GM21526 (cell line): ENCODE results near the gene TMEM135.
"Not testable (repeated sequence)": the region's sequence is repeated elsewhere in the genome, so short reads cannot be mapped to it uniquely, and the experiment has no call there.

Experiments
- ATAC-seq: cut with Tn5 transposase; IDR thresholded peaks from one replicate; pipeline ENCODE4 v1.9.1; 2021; ENCODE audit warnings: moderate library complexity; ENCODE audit not compliant: unreplicated experiment, low FRiP score

Gene TMEM135

DNA sequence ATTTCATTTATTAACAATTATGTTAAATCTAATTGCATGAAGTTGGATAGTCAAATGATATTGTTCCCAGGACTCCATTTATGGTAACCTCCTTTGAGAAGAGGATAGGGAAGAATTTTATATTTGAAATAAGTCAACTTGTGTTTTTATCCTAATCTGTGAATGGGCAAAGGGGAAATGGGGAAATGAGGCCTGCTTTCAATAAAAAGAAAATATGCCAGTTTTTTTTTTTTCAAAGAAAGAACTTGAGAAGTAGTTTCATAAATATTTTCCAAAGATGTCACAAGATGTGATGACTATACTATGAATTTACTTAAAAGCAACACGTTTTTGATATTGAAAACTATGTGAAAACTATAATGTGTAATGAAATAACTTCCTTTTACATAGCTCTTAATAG is 201.8 kb downstream of the TMEM135 start:
- ATAC-seq: no peak

DNA sequence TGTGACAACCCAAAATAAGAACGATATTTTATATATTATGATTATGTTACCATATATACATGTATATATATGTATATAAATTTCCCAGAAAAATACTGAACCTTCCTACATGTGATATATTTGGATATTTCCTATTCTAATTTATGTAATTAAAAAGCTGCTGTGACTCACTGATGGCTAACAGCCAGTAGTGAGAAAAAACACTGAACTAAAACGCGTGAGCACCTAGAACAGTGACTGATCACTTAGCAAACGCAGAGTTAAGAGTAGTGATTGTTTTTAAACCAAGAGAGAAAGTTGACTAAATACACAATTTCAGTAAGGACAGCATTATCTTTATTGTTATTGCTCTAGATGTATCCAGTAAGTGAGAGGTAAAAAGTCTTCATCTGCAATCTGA is 213.8 kb downstream of the TMEM135 start:
- no peak for ATAC-seq

DNA sequence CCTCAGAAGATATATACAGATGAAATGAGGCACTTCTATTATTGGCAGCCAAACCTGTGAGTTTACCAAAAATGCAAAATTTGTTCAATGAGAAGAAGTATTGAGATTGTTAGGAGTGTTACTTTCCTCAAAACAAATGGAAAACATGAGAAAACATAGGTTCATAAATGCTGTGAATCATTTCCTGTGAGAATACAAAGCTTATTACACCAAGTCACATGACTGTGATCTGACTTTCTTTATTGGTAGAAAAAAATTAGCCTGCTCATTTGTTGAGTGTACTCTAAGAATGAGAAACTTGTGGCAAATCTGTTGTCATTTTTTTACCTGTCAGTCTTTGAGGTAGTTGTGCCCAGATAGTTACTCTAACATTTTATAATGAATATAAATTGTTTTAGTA is 215.1 kb downstream of the TMEM135 start:
- ATAC-seq: no peak

DNA sequence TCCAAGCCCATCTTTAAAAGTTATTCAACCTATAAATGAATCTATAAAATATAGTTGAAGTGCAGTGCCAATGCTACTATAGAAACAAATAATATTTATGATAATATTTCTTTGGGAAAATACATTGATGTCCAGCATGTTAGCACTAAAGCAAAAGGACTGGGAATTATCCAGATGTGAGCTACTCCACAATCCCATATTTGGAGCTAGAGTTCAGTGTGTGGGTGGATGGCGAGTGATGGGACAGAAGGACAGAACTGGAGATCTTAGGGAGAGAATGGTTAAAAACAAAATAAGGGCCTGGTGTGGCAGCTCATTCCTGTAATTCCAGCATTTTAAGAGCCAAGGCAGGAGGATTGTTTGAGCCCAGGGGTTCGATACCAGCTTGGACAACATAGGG is 216.8 kb downstream of the TMEM135 start:
- ATAC-seq: no peak

DNA sequence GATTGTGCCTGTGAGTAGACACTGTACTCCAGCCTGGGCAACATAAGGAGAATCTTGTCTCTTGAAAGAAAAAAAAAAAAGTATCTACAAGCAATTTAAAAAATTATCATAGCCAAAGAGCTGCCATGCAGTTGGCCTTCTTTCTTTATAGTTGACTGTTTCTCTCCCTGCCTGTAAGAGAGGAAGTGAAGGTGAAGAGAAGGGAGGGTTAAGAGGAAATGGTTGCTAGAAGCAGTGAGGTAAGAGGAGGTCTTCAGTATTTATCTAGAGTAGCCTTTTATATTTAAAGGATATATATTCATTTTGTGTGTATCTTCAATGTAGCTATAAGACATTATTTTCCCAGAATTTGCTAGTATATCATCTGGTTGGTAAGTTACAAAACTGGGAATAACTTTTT is 217.9 kb downstream of the TMEM135 start:
- no peak for ATAC-seq

DNA sequence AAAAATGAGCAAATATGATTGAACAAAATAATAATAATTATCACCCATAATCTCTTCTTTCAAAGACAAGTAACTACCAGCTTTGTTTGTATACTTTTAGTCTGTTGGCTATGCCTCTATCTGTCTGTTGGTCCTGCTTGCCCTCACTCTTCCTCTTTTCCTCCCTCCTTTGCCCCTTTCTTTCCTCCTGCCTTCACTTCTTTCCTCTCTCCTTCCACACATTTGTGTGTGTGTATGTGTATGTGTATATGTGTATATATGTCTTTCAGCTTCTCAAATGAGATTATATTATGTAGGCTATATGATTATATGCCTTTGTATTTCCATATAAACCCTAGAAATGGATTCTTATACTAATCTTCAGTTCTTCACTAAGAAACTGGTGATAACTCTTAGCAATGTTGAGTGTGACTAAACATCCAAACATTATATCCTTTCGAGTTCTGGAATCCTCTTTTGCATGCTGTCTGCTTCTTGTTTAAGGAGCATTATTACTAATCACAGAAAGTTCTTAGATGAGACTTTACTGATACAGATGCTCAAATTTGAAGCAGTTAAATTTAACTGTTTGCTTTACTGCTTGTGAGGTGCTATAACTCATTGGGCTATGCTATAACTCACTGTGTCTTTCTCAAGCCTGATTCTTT is 219.1 kb downstream of the TMEM135 start:
- ATAC-seq: no peak

DNA sequence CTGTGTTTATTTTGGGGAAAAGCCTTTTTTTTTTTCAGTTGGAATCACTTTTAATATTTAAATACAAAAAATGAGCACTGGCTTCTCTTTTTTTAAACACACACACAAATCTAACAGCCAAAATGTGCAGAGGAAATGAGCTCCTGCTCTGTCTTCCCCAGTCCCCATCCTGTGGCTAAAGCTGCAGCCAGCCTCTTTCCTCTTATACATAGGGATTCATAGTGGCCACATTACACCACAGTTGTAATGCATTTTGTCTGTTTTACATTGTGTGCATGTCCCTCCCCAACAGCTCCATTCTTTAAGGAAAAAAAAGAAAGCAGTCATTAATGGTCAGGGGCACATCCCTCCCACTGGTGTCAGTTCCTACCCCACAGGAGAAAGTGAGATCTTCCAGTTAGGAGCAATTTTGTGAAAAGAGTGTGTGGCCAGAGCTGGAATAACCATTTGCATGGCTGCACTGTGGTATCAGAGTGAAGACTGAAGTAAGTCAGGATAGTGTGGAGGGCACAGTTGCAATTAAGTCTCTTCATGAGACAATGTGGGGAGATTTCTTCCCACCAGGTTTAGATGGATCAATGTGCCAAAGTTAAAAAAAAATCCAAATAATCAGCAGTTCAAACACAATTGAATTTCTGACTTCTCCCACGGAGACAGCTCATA is 220.6 kb downstream of the TMEM135 start:
- ATAC-seq: no peak

DNA sequence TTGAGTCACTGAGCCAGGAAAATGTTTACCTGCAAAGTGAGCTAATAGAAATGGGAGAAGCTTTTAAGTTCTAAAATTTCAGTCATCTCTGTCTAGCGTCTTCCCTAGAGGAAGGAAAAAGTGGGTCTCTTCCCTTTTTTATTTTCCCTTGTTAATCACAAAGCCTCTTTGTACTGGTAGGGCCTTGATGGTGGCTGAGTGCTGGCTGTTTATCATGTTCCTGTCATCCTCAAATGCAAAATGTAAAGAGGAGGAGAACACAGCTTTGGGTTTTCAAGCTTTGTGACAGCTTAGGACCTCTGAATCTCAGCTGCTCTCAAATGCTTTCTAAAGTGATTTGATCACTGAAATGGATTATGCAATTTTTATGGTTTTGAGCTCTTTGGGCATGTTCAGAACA is 222.0 kb downstream of the TMEM135 start:
- no peak for ATAC-seq

DNA sequence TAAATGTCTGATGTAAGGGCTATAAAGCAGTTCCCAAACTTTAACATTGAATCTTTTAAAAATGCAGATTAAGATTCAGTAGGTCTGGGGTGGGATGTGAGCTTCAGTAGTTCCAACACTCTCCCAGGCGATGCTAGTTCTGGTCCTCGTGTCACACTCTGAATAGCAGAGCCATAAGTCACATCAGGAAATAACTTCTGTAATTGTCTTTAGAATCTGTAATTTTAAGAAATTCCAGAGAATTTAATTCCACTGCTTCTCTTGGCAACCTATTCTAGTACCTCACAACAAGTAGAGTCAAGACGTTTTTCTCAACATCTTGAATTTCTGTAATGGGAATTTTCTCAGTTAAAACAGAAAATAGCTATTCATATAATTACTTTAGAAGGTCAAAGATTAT is 223.1 kb downstream of the TMEM135 start:
- no peak for ATAC-seq

DNA sequence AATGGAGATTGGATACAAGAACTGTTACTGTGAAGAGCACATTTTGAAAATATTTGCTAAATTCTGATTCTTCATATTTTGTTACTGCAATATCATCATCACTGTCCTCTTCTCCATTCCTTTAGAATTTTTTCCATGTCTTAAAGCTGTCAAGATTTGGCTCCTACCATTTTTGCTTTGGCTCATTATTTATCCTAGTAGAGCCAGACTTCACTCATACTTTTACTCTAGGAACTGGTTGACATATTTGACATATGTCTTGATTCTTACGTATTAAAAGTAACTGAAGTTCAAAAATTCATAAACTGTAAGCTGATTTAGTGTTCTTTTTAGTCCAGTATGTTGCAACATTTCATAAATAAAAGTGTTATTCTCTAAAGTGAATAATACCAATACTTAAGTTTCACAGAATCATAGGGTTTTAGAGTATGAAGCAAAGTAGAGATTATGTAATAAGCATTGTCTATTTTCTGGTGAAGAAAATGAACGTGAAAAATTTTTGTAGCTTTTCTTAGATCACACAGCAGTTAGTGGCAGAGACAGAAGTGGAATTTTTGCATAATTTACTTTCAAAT is 225.6 kb downstream of the TMEM135 start:
- no peak for ATAC-seq

DNA sequence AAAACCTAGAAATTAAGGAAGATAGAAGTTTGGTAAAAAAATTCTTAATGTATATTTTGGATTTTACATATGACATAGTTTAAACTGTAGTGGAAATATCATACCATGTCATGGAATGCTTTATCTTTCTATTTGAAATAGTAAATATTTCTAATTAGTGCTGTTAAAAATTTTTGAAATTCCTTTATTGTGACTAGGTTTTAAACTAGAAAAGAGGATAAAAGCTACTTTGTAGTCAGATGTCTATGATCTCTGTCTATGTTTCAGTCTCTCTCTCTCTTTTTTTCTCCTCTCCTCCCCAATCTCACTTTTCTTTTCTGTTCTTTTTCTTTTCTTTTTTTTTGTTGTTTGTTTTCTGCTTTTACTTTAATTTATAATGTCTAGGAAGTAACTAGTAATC is 226.2 kb downstream of the TMEM135 start:
- ATAC-seq: no peak

DNA sequence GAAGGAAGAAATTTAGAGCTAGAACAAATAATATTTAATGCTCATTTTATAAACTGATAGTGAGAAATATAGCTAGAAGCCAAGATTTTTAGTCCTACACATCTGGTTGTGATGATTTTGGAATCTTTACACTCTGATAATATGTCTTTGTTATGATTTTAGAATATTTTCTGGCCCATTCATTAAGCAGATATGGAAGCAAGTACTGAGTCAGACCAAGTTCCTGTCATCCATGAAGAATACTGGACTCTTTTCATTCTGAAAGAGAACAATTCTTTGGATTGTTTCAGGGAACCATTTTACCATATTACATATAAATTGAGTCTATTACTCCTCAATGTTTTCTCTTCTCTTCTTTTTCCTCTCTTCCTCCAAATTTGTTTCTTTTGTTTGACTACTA is 227.4 kb downstream of the TMEM135 start:
- no peak for ATAC-seq

DNA sequence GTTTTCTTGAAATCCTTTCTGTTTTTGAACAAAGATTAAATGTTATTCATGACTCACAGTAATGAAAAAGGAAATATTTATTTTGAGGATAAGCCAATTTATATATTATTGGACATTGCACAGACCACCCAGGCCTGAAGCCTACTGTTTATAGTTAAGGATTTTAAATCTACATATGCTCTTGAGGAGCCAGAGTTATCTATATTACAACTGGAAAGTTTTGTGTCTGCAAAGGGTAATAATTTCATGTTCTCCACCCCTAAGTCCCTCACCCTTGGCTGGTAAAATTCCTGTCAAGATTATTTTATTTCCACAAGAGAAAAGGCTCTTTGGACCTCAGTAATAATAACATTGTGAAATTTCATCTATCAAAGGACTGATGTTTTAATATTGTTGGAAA is 228.2 kb downstream of the TMEM135 start:
- no peak for ATAC-seq

DNA sequence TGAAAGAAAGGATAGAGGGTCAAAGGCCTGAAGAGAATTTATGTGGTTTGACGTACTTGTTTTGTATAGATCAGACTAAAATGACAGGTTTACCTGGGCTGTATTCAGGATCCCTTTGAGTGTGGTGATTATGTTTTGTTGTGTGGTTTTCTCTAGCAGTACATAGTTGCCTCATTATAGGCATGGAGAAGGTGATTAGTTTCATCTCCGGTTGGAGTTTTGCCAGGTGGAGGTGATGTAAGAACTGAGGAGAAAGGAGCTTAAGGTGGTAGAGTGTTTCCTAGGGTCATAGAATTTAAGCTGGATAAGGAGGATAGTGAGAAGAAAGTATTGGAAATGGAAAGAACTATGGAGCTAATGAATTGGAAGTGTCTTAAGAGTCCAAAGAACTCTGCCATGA is 229.0 kb downstream of the TMEM135 start:
- no peak for ATAC-seq

DNA sequence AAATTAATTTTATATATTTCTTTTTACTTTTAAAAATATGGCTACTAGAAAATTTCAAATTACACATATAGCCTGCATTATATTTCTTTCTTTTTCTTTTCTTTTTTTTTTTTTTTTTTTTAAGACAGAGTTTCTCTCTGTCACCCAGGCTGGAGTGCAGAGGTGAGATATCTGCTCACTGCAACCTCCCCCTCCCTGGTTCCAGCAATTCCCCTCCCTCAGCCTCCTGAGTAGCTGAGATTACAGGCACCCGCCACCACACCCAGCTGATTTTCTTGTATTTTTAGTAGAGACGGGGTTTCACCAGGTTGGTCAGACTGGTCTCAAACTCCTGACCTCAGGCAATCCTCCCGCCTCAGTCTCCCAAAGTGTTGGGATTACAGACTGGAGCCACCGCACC is 234.2 kb downstream of the TMEM135 start:
- ATAC-seq: not testable (repeated sequence)

DNA sequence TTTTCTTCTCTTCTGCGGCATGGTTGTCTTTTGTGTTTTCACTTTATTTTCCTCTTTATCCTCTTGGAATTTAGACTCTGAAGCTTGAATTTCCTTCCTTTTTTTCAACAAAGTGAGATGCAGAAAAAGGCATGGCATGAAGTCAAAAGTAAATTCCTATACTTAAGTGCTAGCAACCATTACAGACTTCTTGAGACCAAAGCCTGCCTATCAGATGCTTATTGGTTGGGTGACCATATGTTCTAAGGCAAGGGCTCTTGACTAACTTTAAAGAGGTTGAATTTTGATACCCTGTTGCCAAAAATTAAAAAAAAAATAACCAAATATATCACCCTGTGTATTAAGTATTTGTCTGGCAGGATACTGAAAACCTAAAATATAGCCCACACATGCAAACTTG is 237.4 kb downstream of the TMEM135 start:
- no peak for ATAC-seq

DNA sequence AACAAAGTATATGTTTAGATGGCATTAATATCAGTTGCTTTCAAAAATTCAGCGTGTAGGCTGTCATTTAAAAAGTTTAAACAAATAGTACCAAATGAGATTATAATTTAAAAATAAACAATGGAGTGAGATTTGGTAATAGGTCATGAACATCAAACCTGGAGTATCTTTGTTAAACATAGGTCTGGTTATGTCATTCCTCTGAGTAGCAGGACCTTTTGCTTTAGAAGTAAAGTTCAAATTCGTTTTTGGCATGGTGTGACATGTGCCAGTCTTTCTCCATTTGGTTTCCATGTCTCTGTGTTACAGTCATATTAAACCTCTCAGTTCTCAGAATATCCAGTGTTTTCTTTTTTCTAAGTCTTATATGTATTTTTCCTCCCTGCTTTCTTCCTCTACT is 242.4 kb downstream of the TMEM135 start:
- ATAC-seq: no peak

DNA sequence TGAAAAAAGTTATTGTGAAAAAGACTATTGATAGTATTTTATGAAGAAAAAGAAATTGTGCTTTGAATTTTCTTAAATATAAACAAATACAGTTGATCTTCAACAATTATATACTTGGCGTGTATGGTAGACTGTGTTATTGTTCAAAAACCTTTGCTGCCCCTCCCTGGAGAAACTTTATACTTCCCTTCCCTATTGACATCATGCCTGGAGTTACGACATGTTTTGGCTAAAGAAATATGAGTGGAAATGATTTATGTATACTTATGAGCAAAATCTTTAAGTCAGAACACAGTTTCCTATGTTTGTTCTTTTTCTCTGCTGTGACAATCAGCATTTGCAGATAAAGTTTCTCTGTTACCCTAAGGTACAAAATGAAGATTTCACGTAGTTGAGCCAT is 243.8 kb downstream of the TMEM135 start:
- no peak for ATAC-seq

DNA sequence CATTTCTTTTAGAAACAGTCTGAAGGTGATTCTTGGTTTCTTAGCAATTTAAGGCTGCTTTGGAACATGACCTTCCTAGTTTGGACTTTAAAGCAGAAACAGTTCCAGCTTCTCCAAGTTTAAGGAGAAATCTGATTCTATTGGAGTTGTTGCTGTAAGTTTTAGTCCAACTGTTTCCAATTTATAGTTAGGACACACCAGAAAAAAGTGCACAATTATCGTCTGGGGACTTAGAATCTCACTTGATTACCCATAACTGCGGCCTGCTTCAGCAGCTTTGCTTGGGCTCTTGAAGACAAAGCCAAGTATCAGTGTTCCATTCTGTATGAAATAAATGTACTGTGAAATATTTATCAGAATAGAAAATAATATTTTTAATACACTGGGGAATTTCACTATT is 246.6 kb downstream of the TMEM135 start:
- ATAC-seq: no peak

DNA sequence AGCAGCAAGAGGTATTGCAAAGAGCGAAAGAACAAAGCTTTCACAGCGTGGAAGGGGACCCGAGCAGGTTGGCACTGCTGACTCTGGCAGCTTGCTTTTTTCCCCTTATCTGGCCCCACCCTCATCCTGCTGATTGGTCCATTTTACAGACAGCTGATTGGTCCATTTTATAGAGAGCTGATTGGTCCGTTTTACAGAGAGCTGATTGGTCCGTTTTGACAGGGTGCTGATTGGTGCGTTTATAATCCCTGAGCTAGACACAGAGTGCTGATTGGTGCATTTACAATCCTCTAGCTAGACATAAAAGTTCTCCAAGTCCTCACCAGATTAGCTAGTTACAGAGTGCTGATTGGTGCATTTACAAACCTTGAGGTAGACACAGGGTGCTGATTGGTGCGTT is 247.9 kb downstream of the TMEM135 start:
- ATAC-seq: not testable (repeated sequence)

DNA sequence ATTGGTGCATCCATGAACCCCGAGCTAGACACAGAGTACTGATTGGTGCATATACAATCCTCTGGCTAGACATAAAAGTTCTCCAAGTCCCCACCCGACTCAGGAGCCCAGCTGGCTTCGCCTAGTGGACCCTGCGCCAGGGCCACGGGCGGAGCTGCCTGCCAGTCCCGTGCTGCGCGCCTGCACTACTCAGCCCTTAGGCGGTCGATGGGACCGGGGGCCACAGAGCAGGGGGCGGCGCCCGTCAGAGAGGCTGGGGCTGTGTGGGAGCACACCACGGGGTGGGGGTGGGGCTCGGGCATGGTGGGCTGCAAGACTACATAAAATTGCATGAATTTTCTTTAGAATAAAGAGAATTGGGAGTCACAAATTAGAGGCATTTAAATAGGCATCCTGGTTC is 248.6 kb downstream of the TMEM135 start:
- no peak for ATAC-seq

DNA sequence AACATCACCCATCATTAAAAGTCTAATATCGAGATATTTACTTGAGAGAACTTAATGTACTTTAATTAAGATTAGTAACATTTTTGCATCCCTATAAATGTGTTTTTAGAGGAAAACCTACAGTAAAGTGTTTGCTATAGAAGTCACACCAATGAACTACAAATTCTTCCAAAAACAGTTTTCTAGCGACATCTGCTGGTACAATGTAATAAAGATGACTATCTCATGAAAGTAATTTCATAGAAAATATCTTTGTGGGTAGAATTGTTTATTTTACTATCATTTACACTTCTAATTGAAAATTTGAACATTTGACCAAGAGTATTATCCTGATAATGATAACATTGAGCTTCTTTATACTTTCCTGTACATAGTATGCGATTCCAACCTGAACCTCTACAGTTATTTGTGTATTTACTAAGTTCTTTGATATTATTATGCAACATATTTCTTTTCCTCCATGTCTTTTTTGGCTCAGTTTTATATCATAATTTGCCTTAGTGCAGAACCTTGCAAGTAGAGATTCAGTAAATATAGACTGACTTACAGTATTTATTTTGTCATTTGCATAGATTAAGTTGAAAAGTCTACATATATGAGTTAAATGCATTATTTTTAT is 252.7 kb downstream of the TMEM135 start:
- no peak for ATAC-seq
